Ishikawa (cell line): Measurements from ENCODE around the gene PLCG1.

Experiments used
- CEBPB ChIP-seq: IDR thresholded peaks from 2 replicates; pipeline ENCODE4 v1.6.1; 2012
- CREB1 ChIP-seq: IDR thresholded peaks from 2 replicates; pipeline ENCODE4 v1.6.1; 2012; ENCODE audit warnings: low read depth
- EGR1 ChIP-seq: IDR thresholded peaks from 2 replicates; pipeline ENCODE4 v1.6.1; 2012
- EP300 ChIP-seq: IDR thresholded peaks from 2 replicates; pipeline ENCODE4 v1.6.1; 2012; ENCODE audit warnings: borderline replicate concordance
- FOXM1 ChIP-seq: IDR thresholded peaks from 2 replicates; pipeline ENCODE4 v1.6.1; 2012; ENCODE audit warnings: low read depth, borderline replicate concordance
- MAX ChIP-seq: IDR thresholded peaks from 2 replicates; pipeline ENCODE4 v1.6.1; 2012
- NFIC ChIP-seq: IDR thresholded peaks from 2 replicates; pipeline ENCODE4 v1.6.1; 2012
- RAD21 ChIP-seq: IDR thresholded peaks from 2 replicates; pipeline ENCODE4 v1.6.1; 2012; ENCODE audit warnings: low read depth
- REST ChIP-seq: IDR thresholded peaks from 2 replicates; pipeline ENCODE4 v1.6.1; 2012; ENCODE audit warnings: low read depth, mild to moderate bottlenecking
- TAF1 ChIP-seq: IDR thresholded peaks from 2 replicates; pipeline ENCODE4 v1.6.1; 2012; ENCODE audit warnings: low read depth, mild to moderate bottlenecking
- TCF12 ChIP-seq: IDR thresholded peaks from 2 replicates; pipeline ENCODE4 v1.6.1; 2012; ENCODE audit warnings: low read depth
- TEAD4 ChIP-seq: IDR thresholded peaks from 2 replicates; pipeline ENCODE4 v1.6.1; 2012
- USF1 ChIP-seq: IDR thresholded peaks from 2 replicates; pipeline ENCODE4 v1.6.1; 2012
- YY1 ChIP-seq: IDR thresholded peaks from 2 replicates; pipeline ENCODE4 v1.6.1; 2012; ENCODE audit warnings: low read depth
- ZBTB7A ChIP-seq: IDR thresholded peaks from 2 replicates; pipeline ENCODE4 v1.6.1; 2012; ENCODE audit warnings: low read depth

PLCG1 gene

GRCh38 chr20:41200446-41201202 is 63.3 kb downstream of the PLCG1 start:
- no peak for TF ChIP-seq TEAD4
- TF ChIP-seq NFIC = no peak
- no peak for TF ChIP-seq REST
- no peak for TF ChIP-seq CREB1
- no peak for TF ChIP-seq TAF1
- no peak for TF ChIP-seq USF1
- no peak for TF ChIP-seq MAX
- TF ChIP-seq YY1 = no peak
- TF ChIP-seq FOXM1 = no peak
- no peak for TF ChIP-seq EGR1
- no peak for TF ChIP-seq ZBTB7A
- no peak for TF ChIP-seq RAD21
- TF ChIP-seq CEBPB = no peak
- TF ChIP-seq EP300 = no peak
- no peak for TF ChIP-seq TCF12

GRCh38 chr20:41201760-41202159 is 64.4 kb downstream of the PLCG1 start:
- TF ChIP-seq CREB1 (no peak), TAF1 (no peak), TCF12 (no peak), YY1 (no peak), ZBTB7A (no peak), EGR1 (no peak), TEAD4 (no peak), RAD21 (no peak), EP300 (no peak), USF1 (no peak), CEBPB (no peak), MAX (no peak), NFIC (no peak), REST (no peak), FOXM1 (no peak)

GRCh38 chr20:41202426-41202825 is 65.1 kb downstream of the PLCG1 start:
- TF ChIP-seq EGR1 = no peak
- TF ChIP-seq FOXM1 = no peak
- TF ChIP-seq MAX = no peak
- TF ChIP-seq CREB1 = no peak
- TF ChIP-seq YY1 = no peak
- no peak for TF ChIP-seq TEAD4
- TF ChIP-seq TAF1 = no peak

GRCh38 chr20:41203660-41204059 is 66.3 kb downstream of the PLCG1 start:
- TF ChIP-seq EGR1 = no peak
- TF ChIP-seq REST = no peak
- no peak for TF ChIP-seq CEBPB
- TF ChIP-seq NFIC = no peak
